OCI-LY1 (cell line): Measurements from ENCODE around the gene KANK4.

Experiments
- H2AFZ ChIP-seq: fragments of 200-600 bp; sonication (generic), shearing (Covaris generic); 2 replicates; pipeline ENCODE4 v1.6.0; 2014; ENCODE audit warnings: antibody characterized with exemption, mild to moderate bottlenecking, low read length
- H3F3A ChIP-seq: fragments of 200-600 bp; sonication (generic), shearing (Covaris generic); 2 replicates; pipeline ENCODE4 v1.6.0; 2014; ENCODE audit warnings: mild to moderate bottlenecking, antibody characterized with exemption, low read length, moderate library complexity; ENCODE audit not compliant: insufficient read depth
- H3K27ac ChIP-seq: fragments of 200-600 bp; sonication (generic); 2 replicates; pipeline ENCODE4 v1.5.1; 2014; ENCODE audit warnings: low read length, mixed run types, mild to moderate bottlenecking, low read depth; ENCODE audit not compliant: poor library complexity, severe bottlenecking
- H3K27me3 ChIP-seq: fragments of 200-600 bp; sonication (generic); 2 replicates; pipeline ENCODE4 v1.6.0; 2014; ENCODE audit warnings: antibody characterized with exemption, mild to moderate bottlenecking, low read length, moderate library complexity; ENCODE audit not compliant: insufficient read depth
- H3K36me3 ChIP-seq: fragments of 200-600 bp; sonication (generic); 2 replicates; pipeline ENCODE4 v1.6.1; 2014; ENCODE audit warnings: mild to moderate bottlenecking, antibody characterized with exemption, low read length, moderate library complexity, mixed read lengths; ENCODE audit not compliant: insufficient read depth
- H3K4me1 ChIP-seq: fragments of 200-600 bp; sonication (generic); 2 replicates; pipeline ENCODE4 v1.5.1; 2014; ENCODE audit warnings: mild to moderate bottlenecking, low read length, moderate library complexity; ENCODE audit not compliant: insufficient read depth, severe bottlenecking
- H3K4me2 ChIP-seq: fragments of 200-600 bp; sonication (generic), shearing (Covaris generic); 2 replicates; pipeline ENCODE4 v1.6.1; 2014; ENCODE audit warnings: low read length
- H3K4me3 ChIP-seq: fragments of 200-600 bp; sonication (generic); 2 replicates; pipeline ENCODE4 v1.5.1; 2014; ENCODE audit warnings: low read length, low read depth, mild to moderate bottlenecking, mixed read lengths; ENCODE audit not compliant: poor library complexity, severe bottlenecking
- H3K79me2 ChIP-seq: fragments of 200-600 bp; shearing (Covaris generic); 2 replicates; pipeline ENCODE4 v1.6.1; 2016; ENCODE audit warnings: mixed run types, low read length, mixed read lengths; ENCODE audit not compliant: insufficient read depth
- H3K9ac ChIP-seq: fragments of 200-600 bp; sonication (generic), shearing (Covaris generic); 2 replicates; pipeline ENCODE4 v1.6.1; 2014; ENCODE audit warnings: mild to moderate bottlenecking, low read length, mixed read lengths
- H3K9me2 ChIP-seq: fragments of 200-600 bp; sonication (generic), shearing (Covaris generic); 2 replicates; pipeline ENCODE4 v1.6.1; 2014; ENCODE audit warnings: low read depth, mild to moderate bottlenecking, low read length, mixed read lengths
- H3K9me3 ChIP-seq: fragments of 200-600 bp; shearing (Covaris generic); 2 replicates; pipeline ENCODE4 v1.6.1; 2014; ENCODE audit warnings: low read length, mixed read lengths
- H4K20me1 ChIP-seq: fragments of 200-600 bp; sonication (generic), shearing (Covaris generic); 2 replicates; pipeline ENCODE4 v1.6.0; 2016; ENCODE audit warnings: mild to moderate bottlenecking, low read length; ENCODE audit not compliant: insufficient read depth
- CTCF ChIP-seq: fragments of 200-600 bp; sonication (generic), shearing (Covaris generic); IDR thresholded peaks from 2 replicates; pipeline ENCODE4 v1.5.1; 2017; ENCODE audit warnings: mild to moderate bottlenecking, antibody characterized with exemption, low read length, moderate library complexity, mixed read lengths
- EZH2 ChIP-seq: fragments of 200-600 bp; sonication (generic), shearing (Covaris generic); IDR thresholded peaks from 2 replicates; pipeline ENCODE4 v1.8.0; 2017; ENCODE audit warnings: borderline replicate concordance, mixed run types, mild to moderate bottlenecking, antibody characterized with exemption, low read length, moderate library complexity, mixed read lengths

The KANK4 gene

GRCh38 chr1:62341615-62342014, 22.4 kb upstream of the KANK4 start:
- no peak overlapping the region for H3K9ac ChIP-seq
- no peak overlapping the region for H2AFZ ChIP-seq
- no peak overlapping the region for H3K27ac ChIP-seq
- no peaks in the 10 kb centered on the region for H3K9me2 ChIP-seq
- H4K20me1 ChIP-seq, result no peaks in the 10 kb centered on the region
- no peaks in the 10 kb centered on the region for H3K4me1 ChIP-seq
- H3K27me3 ChIP-seq, result peaks cover 2% of the 10 kb centered on the region; the same call in 1 of the 2 replicates
- H3K79me2 ChIP-seq, result no peaks in the 10 kb centered on the region
- no peaks in the 10 kb centered on the region for H3K9me3 ChIP-seq
- no peaks in the 10 kb centered on the region for H3F3A ChIP-seq
- no peak overlapping the region for H3K4me3 ChIP-seq
- no peaks in the 10 kb centered on the region for H3K36me3 ChIP-seq
- TF ChIP-seq CTCF (no peak), EZH2 (no peak)
- no peak overlapping the region for H3K4me2 ChIP-seq

DNA sequence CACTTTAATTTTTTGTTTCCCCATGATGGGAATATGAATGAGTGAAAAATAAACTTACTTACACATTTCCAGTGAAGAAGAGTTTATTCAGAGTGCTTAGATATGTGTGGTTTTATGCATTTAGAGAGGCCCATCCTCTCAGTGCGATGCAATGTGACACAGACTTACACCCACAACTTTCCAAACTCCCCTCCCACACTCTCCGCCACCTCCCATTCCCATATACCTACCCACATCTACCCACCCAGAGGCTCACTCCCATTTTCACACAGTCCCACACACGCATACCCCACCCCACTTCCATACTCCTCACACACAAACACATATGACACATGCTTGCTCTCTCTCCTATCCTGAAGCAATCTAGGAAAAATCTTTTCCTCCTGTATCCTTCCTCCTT, 21.9 kb upstream of the KANK4 start:
- no peak overlapping the region for H3K4me2 ChIP-seq
- H3K27me3 ChIP-seq, result no peaks in the 10 kb centered on the region
- H3K4me1 ChIP-seq, result no peaks in the 10 kb centered on the region
- no peak overlapping the region for H2AFZ ChIP-seq
- no peak overlapping the region for H3K9ac ChIP-seq
- H3K9me3 ChIP-seq, result no peaks in the 10 kb centered on the region
- H3K9me2 ChIP-seq, result no peaks in the 10 kb centered on the region
- H3F3A ChIP-seq, result no peaks in the 10 kb centered on the region
- no peaks in the 10 kb centered on the region for H4K20me1 ChIP-seq
- no peaks in the 10 kb centered on the region for H3K79me2 ChIP-seq
- no peaks in the 10 kb centered on the region for H3K36me3 ChIP-seq
- no peak overlapping the region for H3K4me3 ChIP-seq
- no peak overlapping the region for H3K27ac ChIP-seq
- no peak for TF ChIP-seq EZH2
- no peak for TF ChIP-seq CTCF

DNA sequence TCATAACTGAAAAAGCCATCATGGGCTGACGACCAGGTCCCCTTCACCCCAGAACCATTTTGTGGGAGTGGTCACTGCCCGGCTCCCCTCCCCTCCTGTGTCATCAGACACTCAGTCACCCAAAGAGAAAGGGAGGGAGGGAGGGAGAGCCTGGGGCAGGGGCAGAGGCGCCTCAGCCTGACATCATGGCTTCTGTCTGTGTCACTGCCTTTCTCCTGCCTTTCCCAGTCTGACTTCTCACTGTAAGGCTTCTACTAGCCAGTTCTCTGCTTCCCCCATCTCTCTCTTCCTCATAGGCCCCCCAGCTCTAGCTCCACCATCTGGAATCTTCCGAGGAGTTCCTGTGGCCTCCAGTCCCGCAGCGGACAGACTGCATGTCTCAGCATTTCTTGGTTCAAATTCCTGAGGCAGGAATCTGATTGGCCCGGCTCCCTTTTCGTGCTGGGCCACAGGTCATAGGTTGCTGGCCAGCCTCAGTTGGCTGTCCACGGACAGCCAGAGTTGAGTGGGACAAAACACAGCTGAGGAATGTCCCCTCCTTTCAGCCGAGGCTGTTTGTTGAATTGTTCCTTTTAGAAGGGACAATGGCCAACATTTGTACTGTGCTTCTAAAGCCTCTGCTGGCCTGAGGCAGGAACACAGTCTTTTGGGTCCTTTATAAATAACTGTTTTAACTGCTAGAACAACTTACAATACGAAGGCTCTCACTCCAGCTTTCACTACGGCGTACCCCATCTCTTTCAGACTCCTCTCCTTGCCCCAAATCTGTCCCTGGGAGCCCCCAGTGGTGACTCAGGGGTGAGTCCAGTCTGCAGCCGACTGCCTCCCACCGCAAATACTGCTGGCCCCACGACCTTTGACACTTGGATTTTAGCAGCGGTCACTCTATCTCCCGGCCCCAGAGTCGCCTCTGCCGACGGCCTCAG, 18.7 kb upstream of the KANK4 start:
- no peak overlapping the region for H3K4me2 ChIP-seq
- H3K9me2 ChIP-seq, result no peaks in the 10 kb centered on the region
- no peaks in the 10 kb centered on the region for H3F3A ChIP-seq
- no peaks in the 10 kb centered on the region for H3K9me3 ChIP-seq
- H3K4me1 ChIP-seq, result no peaks in the 10 kb centered on the region
- H4K20me1 ChIP-seq, result no peaks in the 10 kb centered on the region
- H3K27me3 ChIP-seq, result no peaks in the 10 kb centered on the region
- H3K27ac ChIP-seq, result no peak overlapping the region
- TF ChIP-seq EZH2 (no peak), CTCF (no peak)
- no peak overlapping the region for H3K9ac ChIP-seq
- H2AFZ ChIP-seq, result no peak overlapping the region
- H3K36me3 ChIP-seq, result no peaks in the 10 kb centered on the region
- no peaks in the 10 kb centered on the region for H3K79me2 ChIP-seq
- H3K4me3 ChIP-seq, result no peak overlapping the region
